Measurements from ENCODE around the gene SLC35E4. TPM values are rescaled to one million over a fixed set of nuclear protein-coding genes. Genes with fewer than 3 reads are reported as not detected.
A peak's percentile ranks its signal among the peaks of the same experiment; 100 is the strongest.

The SLC35E4 gene
- total RNA-seq, 1 donor from 2014 or later, result 3.2 TPM

DNA sequence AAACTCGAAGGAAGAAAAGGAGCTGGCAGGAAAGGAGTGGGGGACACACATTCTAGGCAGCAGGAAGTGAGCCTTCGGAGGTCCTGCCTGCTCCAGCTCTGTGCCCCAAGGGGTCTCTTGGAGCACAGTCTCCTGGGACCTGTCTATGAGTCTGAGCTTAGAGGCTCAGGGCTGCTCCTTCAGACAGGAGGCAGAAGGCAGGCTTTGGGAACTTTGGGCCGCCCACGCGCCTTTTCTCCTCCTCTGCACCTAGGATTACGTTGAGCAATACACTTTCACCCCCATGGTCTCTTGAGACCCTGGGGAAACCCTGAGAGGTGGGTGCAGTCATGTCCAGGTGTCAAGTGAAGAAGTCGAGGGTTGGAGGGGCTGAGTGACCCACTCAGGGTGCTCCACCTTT is 27.6 kb upstream of the SLC35E4 start:
- Histone ChIP-seq H3K79me2 (ENCODE audit: insufficient read depth, low read length) (no peaks in the 10 kb centered on the region), H3K4me3 (ENCODE audit: insufficient read depth, low read depth, low read length) (no peak overlapping the region), H3K27ac (ENCODE audit: low read depth, low read length) (no peak overlapping the region), H3K36me3 (ENCODE audit: insufficient read depth, low read length) (no peaks in the 10 kb centered on the region), H3K4me2 (ENCODE audit: low read length) (no peak overlapping the region), H4K20me1 (ENCODE audit: insufficient read depth, low read length) (no peaks in the 10 kb centered on the region), H3K9ac (ENCODE audit: low read length) (no peak overlapping the region), H3K4me1 (ENCODE audit: insufficient read depth, low read length) (peaks cover 24% of the 10 kb centered on the region), H2AFZ (ENCODE audit: low read depth, low read length) (no peak overlapping the region), H3K27me3 (ENCODE audit: insufficient read depth, low read length) (no peaks in the 10 kb centered on the region), H3K9me3 (ENCODE audit: insufficient read depth, low read depth, low read length) (no peaks in the 10 kb centered on the region)
- no peaks in the 10 kb centered on the region for H3K36me3 Mint-ChIP-seq (ENCODE audit: low read depth, unreplicated experiment)
- peaks cover 31% of the 10 kb centered on the region for H3K4me1 Mint-ChIP-seq (ENCODE audit: low read depth, unreplicated experiment)
- no peaks in the 10 kb centered on the region for H3K9me3 Mint-ChIP-seq (ENCODE audit: unreplicated experiment)
- no peak for DNase-seq (ENCODE audit: low read depth)
- no peaks in the 10 kb centered on the region for H3K27me3 Mint-ChIP-seq (ENCODE audit: low read depth, unreplicated experiment)
- TF ChIP-seq EZH2 (IDR thresholded peaks at IDR 0.05; ENCODE audit: insufficient read depth, low read length), result no peak
- TF ChIP-seq, protein P1, sequence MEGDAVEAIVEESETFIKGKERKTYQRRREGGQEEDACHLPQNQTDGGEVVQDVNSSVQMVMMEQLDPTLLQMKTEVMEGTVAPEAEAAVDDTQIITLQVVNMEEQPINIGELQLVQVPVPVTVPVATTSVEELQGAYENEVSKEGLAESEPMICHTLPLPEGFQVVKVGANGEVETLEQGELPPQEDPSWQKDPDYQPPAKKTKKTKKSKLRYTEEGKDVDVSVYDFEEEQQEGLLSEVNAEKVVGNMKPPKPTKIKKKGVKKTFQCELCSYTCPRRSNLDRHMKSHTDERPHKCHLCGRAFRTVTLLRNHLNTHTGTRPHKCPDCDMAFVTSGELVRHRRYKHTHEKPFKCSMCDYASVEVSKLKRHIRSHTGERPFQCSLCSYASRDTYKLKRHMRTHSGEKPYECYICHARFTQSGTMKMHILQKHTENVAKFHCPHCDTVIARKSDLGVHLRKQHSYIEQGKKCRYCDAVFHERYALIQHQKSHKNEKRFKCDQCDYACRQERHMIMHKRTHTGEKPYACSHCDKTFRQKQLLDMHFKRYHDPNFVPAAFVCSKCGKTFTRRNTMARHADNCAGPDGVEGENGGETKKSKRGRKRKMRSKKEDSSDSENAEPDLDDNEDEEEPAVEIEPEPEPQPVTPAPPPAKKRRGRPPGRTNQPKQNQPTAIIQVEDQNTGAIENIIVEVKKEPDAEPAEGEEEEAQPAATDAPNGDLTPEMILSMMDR (IDR thresholded peaks at IDR 0.05; ENCODE audit: insufficient read depth, low read depth, low read length), result no peak
- no peak overlapping the region for H3K27ac Mint-ChIP-seq (ENCODE audit: unreplicated experiment)
- H3K4me3 Mint-ChIP-seq (ENCODE audit: unreplicated experiment), result no peak overlapping the region
- FAIRE-seq, result no peak

- no peak for TF ChIP-seq EZH2 (IDR thresholded peaks at IDR 0.05; ENCODE audit: insufficient read depth, low read length)
- TF ChIP-seq, protein P1 (IDR thresholded peaks at IDR 0.05; ENCODE audit: insufficient read depth, low read depth, low read length), result no peak
- H3K4me3 ChIP-seq (ENCODE audit: insufficient read depth, low read depth, low read length), result no peak overlapping the region
- peak overlapping the region; percentile 36 for H3K9ac ChIP-seq (ENCODE audit: low read length)
- H3K4me1 Mint-ChIP-seq (ENCODE audit: low read depth, unreplicated experiment), result peaks cover 29% of the 10 kb centered on the region
- H3K79me2 ChIP-seq (ENCODE audit: insufficient read depth, low read length), result no peaks in the 10 kb centered on the region
- peaks cover 2% of the 10 kb centered on the region for H3K9me3 Mint-ChIP-seq (ENCODE audit: unreplicated experiment)
- peaks cover 3% of the 10 kb centered on the region for H3K27me3 Mint-ChIP-seq (ENCODE audit: low read depth, unreplicated experiment)
- H3K9me3 ChIP-seq (ENCODE audit: insufficient read depth, low read depth, low read length), result no peaks in the 10 kb centered on the region
- H2AFZ ChIP-seq (ENCODE audit: low read depth, low read length), result peak overlapping the region; percentile 29
- no peaks in the 10 kb centered on the region for H3K36me3 ChIP-seq (ENCODE audit: insufficient read depth, low read length)
- H3K4me2 ChIP-seq (ENCODE audit: low read length), result peak overlapping the region; percentile 70
- DNase-seq (ENCODE audit: low read depth), result peak; percentile 72
- FAIRE-seq, result no peak
- peak overlapping the region; percentile 98 for H3K27ac Mint-ChIP-seq (ENCODE audit: unreplicated experiment)
- H3K36me3 Mint-ChIP-seq (ENCODE audit: low read depth, unreplicated experiment), result no peaks in the 10 kb centered on the region
- H3K4me1 ChIP-seq (ENCODE audit: insufficient read depth, low read length), result peaks cover 24% of the 10 kb centered on the region
- no peaks in the 10 kb centered on the region for H3K27me3 ChIP-seq (ENCODE audit: insufficient read depth, low read length)
- no peak overlapping the region for H3K27ac ChIP-seq (ENCODE audit: low read depth, low read length)
- H3K4me3 Mint-ChIP-seq (ENCODE audit: unreplicated experiment), result peak overlapping the region; percentile 76
- no peaks in the 10 kb centered on the region for H4K20me1 ChIP-seq (ENCODE audit: insufficient read depth, low read length)
These were observed 26.1 kb upstream of the SLC35E4 start for GRCh38 chr22:30609260-30610185.

DNA sequence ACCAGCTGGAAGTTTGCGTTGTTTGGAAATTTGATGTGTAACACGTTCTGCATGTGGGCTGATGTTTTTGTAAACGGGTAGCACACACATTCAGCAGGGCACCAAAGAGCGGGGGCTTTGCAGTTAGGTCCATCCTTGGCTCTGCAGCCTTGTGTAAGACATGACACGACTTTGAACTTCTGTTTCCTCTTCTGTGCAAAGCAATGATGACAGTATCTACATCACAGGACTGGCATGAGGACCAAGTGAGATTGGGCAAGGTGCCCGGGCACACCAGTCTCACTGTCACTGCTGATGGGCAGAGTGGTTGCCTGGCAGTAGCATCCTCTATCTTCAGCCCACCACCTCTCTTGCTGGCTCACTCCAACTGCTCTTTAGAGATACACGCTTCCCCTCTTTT is 25.3 kb upstream of the SLC35E4 start:
- DNase-seq (ENCODE audit: low read depth), result no peak
- no peaks in the 10 kb centered on the region for H3K9me3 ChIP-seq (ENCODE audit: insufficient read depth, low read depth, low read length)
- no peak overlapping the region for H3K4me3 ChIP-seq (ENCODE audit: insufficient read depth, low read depth, low read length)
- no peaks in the 10 kb centered on the region for H3K36me3 Mint-ChIP-seq (ENCODE audit: low read depth, unreplicated experiment)
- no peak for TF ChIP-seq EZH2 (IDR thresholded peaks at IDR 0.05; ENCODE audit: insufficient read depth, low read length)
- TF ChIP-seq, protein P1 (IDR thresholded peaks at IDR 0.05; ENCODE audit: insufficient read depth, low read depth, low read length), result no peak
- peaks cover 29% of the 10 kb centered on the region for H3K4me1 Mint-ChIP-seq (ENCODE audit: low read depth, unreplicated experiment)
- H3K79me2 ChIP-seq (ENCODE audit: insufficient read depth, low read length), result no peaks in the 10 kb centered on the region
- H3K4me2 ChIP-seq (ENCODE audit: low read length), result no peak overlapping the region
- no peak overlapping the region for H2AFZ ChIP-seq (ENCODE audit: low read depth, low read length)
- peaks cover 2% of the 10 kb centered on the region for H3K9me3 Mint-ChIP-seq (ENCODE audit: unreplicated experiment)
- no peaks in the 10 kb centered on the region for H3K36me3 ChIP-seq (ENCODE audit: insufficient read depth, low read length)
- peaks cover 24% of the 10 kb centered on the region for H3K4me1 ChIP-seq (ENCODE audit: insufficient read depth, low read length)
- H3K4me3 Mint-ChIP-seq (ENCODE audit: unreplicated experiment), result no peak overlapping the region
- no peaks in the 10 kb centered on the region for H3K27me3 ChIP-seq (ENCODE audit: insufficient read depth, low read length)
- no peak overlapping the region for H3K27ac ChIP-seq (ENCODE audit: low read depth, low read length)
- peaks cover 6% of the 10 kb centered on the region for H3K27me3 Mint-ChIP-seq (ENCODE audit: low read depth, unreplicated experiment)
- H3K27ac Mint-ChIP-seq (ENCODE audit: unreplicated experiment), result no peak overlapping the region
- no peak for FAIRE-seq
- H4K20me1 ChIP-seq (ENCODE audit: insufficient read depth, low read length), result no peaks in the 10 kb centered on the region
- H3K9ac ChIP-seq (ENCODE audit: low read length), result no peak overlapping the region

All from astrocyte (in vitro differentiated cells and primary cell).